K562 (cell line): Measurements from ENCODE around the gene GSTM1. TPM values are rescaled to one million over a fixed set of nuclear protein-coding genes. Genes with fewer than 3 reads are reported as not detected.

Source experiments
- ADNP ChIP-seq: fragments of 200-800 bp; sonication (Bioruptor generic); IDR thresholded peaks from 2 replicates; pipeline ENCODE4 v1.6.1; 2016; ENCODE audit warnings: missing genetic modification characterization, missing compliant biosample characterization
- CCNT2 ChIP-seq: IDR thresholded peaks from 2 replicates; pipeline ENCODE4 v1.6.1; 2011; ENCODE audit warnings: borderline replicate concordance, low read depth, mild to moderate bottlenecking, moderate library complexity, mixed read lengths, low read length; ENCODE audit not compliant: insufficient read length; ENCODE audit errors: extremely low read depth
- CREB5 ChIP-seq: fragments of 250-450 bp; sonication (Bioruptor Pico); IDR thresholded peaks from 2 replicates; pipeline ENCODE4 v1.5.0; 2020; ENCODE audit warnings: mild to moderate bottlenecking
- EWSR1 ChIP-seq: fragments of 450-650 bp; IDR thresholded peaks from 2 replicates; pipeline ENCODE4 v1.6.1; 2018; ENCODE audit warnings: borderline replicate concordance, mild to moderate bottlenecking, low read depth, moderate library complexity; ENCODE audit not compliant: partially characterized antibody
- HMBOX1 ChIP-seq: sonication (generic); IDR thresholded peaks from 2 replicates; pipeline ENCODE4 v1.6.1; 2016
- IRF9 ChIP-seq: fragments of 450-650 bp; IDR thresholded peaks from 2 replicates; pipeline ENCODE4 v1.6.1; 2016; ENCODE audit warnings: missing biosample characterization, missing genetic modification characterization
- JUN ChIP-seq, 2 experiments: sonication (generic) in 1 of 2; formaldehyde crosslinking in 1 of 2; IDR thresholded peaks; 2 replicates each; pipeline versions ENCODE4 v1.6.1 to v1.8.0; 2012 to 2022; ENCODE audit warnings: borderline replicate concordance in 2 of 2, mild to moderate bottlenecking in 2 of 2, improper control_type of control experiment in 1 of 2, low read depth in 1 of 2, low read length in 1 of 2, missing genetic modification reagents in 1 of 2
- NCOA6 ChIP-seq: fragments of 450-650 bp; IDR thresholded peaks from 2 replicates; pipeline ENCODE4 v1.6.1; 2017; ENCODE audit warnings: mild to moderate bottlenecking
- ZFP91 ChIP-seq: sonication (generic); formaldehyde crosslinking; IDR thresholded peaks from 2 replicates; pipeline ENCODE4 v1.8.0; 2022; ENCODE audit warnings: mild to moderate bottlenecking, missing genetic modification reagents
- ZNF197 ChIP-seq: fragments of 200-800 bp; sonication (Bioruptor generic); IDR thresholded peaks from 2 replicates; pipeline ENCODE4 v1.6.1; 2016; ENCODE audit warnings: low read depth, missing genetic modification characterization, missing compliant biosample characterization
- ZNF740 ChIP-seq, 3 experiments: fragments of 200-800 bp in 1 of 3; sonication (Bioruptor generic) in 1 of 3; sonication (generic) in 1 of 3; formaldehyde crosslinking in 1 of 3; IDR thresholded peaks; 2 replicates each; pipeline versions ENCODE4 v1.6.1 to v1.8.0; 2016 to 2022; ENCODE audit warnings: mild to moderate bottlenecking in 2 of 3, missing compliant biosample characterization in 2 of 3, missing genetic modification characterization in 2 of 3, missing genetic modification reagents in 1 of 3
- polyA plus RNA-seq, 8 experiments: library from polyadenylated mRNA; depleted of rRNA in 4 of 8; stranded (reverse) in 5 of 8; unstranded in 3 of 8; fragments of >200 nt; fragmentation: Nextera tagmentation in 2 of 8; fragmentation: Illumina TruSeq in 1 of 8; extraction: Ambion mirVana in 2 of 8; extraction: Trizol in 1 of 8; gene quantifications; 2 replicates each; pipeline versions ENCODE4 v1.2.1 to v1.2.3, GENCODE V29; 2011 to 2014; ENCODE audit warnings: inconsistent platforms in 1 of 8, missing spikeins in 1 of 8
- total RNA-seq, 7 experiments: library from RNA; depleted of rRNA in 6 of 7; stranded (reverse); fragments of >200 nt in 6 of 7; fragmentation: Illumina TruSeq in 2 of 7; extraction: Trizol in 2 of 7; gene quantifications; 2 replicates each; pipeline versions ENCODE4 v1.2.1 to v1.2.3, GENCODE V29; 2011 to 2021; ENCODE audit warnings: low replicate concordance in 1 of 7

Gene GSTM1
- total and polyA plus RNA-seq, 9 of the 15 experiments (the other 6 are each of a cell fraction or from before 2014, with no cell fraction given), result not detected

GRCh38 chr1:109718495-109718894 lies 30.9 kb downstream of the GSTM1 start (continued):
- TF ChIP-seq ZFP91 (CRISPR knock-in tag), result no peak
- TF ChIP-seq ZNF197 (CRISPR knock-in tag), result 0 out of 2 replicates have a peak, but pooled peaks have one; percentile 12
- no peak for TF ChIP-seq JUN (IDR thresholded peaks at IDR 0.05; ENCODE audit: borderline replicate concordance, low read depth, low read length)
- no peak for TF ChIP-seq JUN (CRISPR knock-in tag; IDR thresholded peaks at IDR 0.05; ENCODE audit: borderline replicate concordance)
- TF ChIP-seq IRF9 (tag), result no peak
- no peak for TF ChIP-seq CCNT2
- TF ChIP-seq ADNP (tag), result no peak
- TF ChIP-seq EWSR1, result no peak
- TF ChIP-seq CREB5, result no peak
- TF ChIP-seq ZNF740 (CRISPR knock-in tag; IDR thresholded peaks at IDR 0.05), result no peak
- TF ChIP-seq ZNF740 (tag; IDR thresholded peaks at IDR 0.05), result no peak
- TF ChIP-seq HMBOX1, result no peak
- no peak for TF ChIP-seq NCOA6
